Keratinocyte (primary cell): ENCODE data around the gene DNAJB11.

ENCODE experiments used
- EZH2 ChIP-seq: IDR thresholded peaks from one replicate; pipeline ENCODE4 v1.6.1; 2012; ENCODE audit warnings: inconsistent platforms, mild to moderate bottlenecking, low read length, moderate library complexity
- TF ChIP-seq, protein P1 (sequence below), 3 experiments: IDR thresholded peaks in 1 of 3; conservative IDR thresholded peaks in 1 of 3; optimal IDR thresholded peaks in 1 of 3; 2 replicates in 2 of 3; 3 replicates in 1 of 3; pipeline versions ENCODE3 to v1.5.1; 2011; ENCODE audit warnings: low read length in 3 of 3, mild to moderate bottlenecking in 3 of 3, moderate library complexity in 2 of 3, control low read depth in 1 of 3, inconsistent platforms in 1 of 3; ENCODE audit not compliant: insufficient read depth in 2 of 3; ENCODE audit errors: extremely low read depth in 1 of 3

DNA sequence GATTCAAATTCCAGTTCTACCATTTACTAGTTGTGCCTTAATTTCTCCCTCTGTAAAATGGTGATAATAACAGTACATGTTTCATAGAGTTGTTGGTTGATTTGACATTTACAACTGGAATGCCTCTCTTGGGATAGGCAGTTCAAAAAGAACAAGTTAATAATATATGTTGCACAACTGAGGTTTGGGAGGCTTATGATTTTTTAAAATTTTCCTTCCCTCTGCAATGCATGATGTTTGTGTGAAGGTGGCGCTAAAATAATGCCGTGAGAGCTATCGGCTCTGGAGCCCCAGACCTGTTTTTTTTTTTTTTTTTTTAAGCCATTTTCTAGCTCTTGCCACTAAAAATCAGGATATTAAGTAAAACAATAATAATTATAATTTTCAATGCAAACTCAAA lies 18.6 kb downstream of the DNAJB11 start:
- TF ChIP-seq, protein P1, sequence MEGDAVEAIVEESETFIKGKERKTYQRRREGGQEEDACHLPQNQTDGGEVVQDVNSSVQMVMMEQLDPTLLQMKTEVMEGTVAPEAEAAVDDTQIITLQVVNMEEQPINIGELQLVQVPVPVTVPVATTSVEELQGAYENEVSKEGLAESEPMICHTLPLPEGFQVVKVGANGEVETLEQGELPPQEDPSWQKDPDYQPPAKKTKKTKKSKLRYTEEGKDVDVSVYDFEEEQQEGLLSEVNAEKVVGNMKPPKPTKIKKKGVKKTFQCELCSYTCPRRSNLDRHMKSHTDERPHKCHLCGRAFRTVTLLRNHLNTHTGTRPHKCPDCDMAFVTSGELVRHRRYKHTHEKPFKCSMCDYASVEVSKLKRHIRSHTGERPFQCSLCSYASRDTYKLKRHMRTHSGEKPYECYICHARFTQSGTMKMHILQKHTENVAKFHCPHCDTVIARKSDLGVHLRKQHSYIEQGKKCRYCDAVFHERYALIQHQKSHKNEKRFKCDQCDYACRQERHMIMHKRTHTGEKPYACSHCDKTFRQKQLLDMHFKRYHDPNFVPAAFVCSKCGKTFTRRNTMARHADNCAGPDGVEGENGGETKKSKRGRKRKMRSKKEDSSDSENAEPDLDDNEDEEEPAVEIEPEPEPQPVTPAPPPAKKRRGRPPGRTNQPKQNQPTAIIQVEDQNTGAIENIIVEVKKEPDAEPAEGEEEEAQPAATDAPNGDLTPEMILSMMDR (optimal IDR thresholded peaks at IDR 0.05 in 1 of 3, IDR thresholded peaks at IDR 0.05 in 1 of 3, conservative IDR thresholded peaks at IDR 0.05 in 1 of 3; ENCODE audit: extremely low read depth in 1 of 3, insufficient read depth in 2 of 3, low read length in 3 of 3): peak; percentile 32 to 43 (median 34)
- TF ChIP-seq EZH2: no peak
